ENCODE measurements around the gene TULP4. TPM values are rescaled to one million over a fixed set of nuclear protein-coding genes. Genes with fewer than 3 reads are reported as not detected.
"Not testable (repeated sequence)": the region's sequence is repeated elsewhere in the genome, so short reads cannot be mapped to it uniquely, and the experiment has no call there.

TULP4 gene
- total RNA-seq, 6 donors from 2014 or later = 78.7 to 150 (median 94.4) TPM

DNA sequence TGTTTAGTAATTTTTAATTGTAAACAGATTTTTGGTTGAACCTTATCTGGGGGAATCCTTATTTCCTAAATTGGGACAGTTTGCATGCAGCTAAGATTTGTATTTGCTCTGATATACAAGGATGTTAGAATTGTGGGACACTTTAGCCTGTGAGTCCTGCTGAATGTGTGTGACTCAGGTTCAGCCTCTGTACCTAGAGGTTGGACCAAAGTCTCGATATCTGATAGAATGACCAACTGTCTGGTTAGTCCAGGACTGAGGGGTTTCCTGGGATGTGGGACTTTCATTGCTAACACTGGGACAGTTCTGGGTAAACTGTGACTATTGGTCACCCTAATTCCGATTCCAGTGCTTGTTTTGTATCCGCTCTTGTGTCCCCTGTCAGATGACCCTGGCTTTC is 20.2 kb upstream of the TULP4 start:
- no peak for ATAC-seq (ENCODE audit: low FRiP score in 2 of 2)
- H3K9me3 ChIP-seq = peaks cover 0 to 12% (median 6%) of the 10 kb centered on the region in 4 donors
- TF ChIP-seq, protein P1, sequence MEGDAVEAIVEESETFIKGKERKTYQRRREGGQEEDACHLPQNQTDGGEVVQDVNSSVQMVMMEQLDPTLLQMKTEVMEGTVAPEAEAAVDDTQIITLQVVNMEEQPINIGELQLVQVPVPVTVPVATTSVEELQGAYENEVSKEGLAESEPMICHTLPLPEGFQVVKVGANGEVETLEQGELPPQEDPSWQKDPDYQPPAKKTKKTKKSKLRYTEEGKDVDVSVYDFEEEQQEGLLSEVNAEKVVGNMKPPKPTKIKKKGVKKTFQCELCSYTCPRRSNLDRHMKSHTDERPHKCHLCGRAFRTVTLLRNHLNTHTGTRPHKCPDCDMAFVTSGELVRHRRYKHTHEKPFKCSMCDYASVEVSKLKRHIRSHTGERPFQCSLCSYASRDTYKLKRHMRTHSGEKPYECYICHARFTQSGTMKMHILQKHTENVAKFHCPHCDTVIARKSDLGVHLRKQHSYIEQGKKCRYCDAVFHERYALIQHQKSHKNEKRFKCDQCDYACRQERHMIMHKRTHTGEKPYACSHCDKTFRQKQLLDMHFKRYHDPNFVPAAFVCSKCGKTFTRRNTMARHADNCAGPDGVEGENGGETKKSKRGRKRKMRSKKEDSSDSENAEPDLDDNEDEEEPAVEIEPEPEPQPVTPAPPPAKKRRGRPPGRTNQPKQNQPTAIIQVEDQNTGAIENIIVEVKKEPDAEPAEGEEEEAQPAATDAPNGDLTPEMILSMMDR (IDR thresholded peaks at IDR 0.05) = no peak
- TF ChIP-seq EP300 (IDR thresholded peaks at IDR 0.05) (no peak), POLR2A (IDR thresholded peaks at IDR 0.05) (no peak), POLR2AphosphoS5 (IDR thresholded peaks at IDR 0.05) (no peak)
- H3K4me3 ChIP-seq = no peak overlapping the region
- no peaks in the 10 kb centered on the region for H3K4me1 ChIP-seq
- H3K27ac ChIP-seq = no peak overlapping the region
- no peaks in the 10 kb centered on the region for H3K36me3 ChIP-seq
- 100% methylated on average over 3 of the region's 3 CpGs for WGBS, 2 donors
- DNase-seq = no peak
- no peaks in the 10 kb centered on the region for H3K27me3 ChIP-seq

DNA sequence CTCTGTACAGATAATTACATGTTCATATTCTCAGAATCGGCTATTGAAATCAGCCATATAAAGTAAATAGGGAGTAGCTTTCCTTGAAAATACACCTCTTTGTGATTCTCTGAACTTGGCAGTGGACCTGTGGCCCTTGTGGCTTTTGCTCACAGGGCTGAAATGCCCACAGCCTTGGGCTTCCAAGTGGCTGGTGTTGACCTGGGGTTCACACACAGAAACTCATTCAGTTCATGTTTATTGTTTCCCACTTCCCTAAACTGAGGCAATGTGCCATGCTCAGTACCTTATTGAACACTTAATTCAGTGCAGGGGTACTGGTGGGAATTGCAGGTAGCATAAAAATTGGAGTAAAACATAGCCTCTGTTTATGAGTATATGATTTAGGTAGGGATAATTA is 19.1 kb upstream of the TULP4 start:
- TF ChIP-seq POLR2A (IDR thresholded peaks at IDR 0.05) (no peak), EP300 (IDR thresholded peaks at IDR 0.05) (no peak), POLR2AphosphoS5 (IDR thresholded peaks at IDR 0.05) (no peak)
- TF ChIP-seq, protein P1 (IDR thresholded peaks at IDR 0.05) = no peak
- WGBS, 2 donors = 93 to 94% methylated on average over 1 of the region's 1 CpG
- H3K27ac ChIP-seq = no peak overlapping the region
- no peaks in the 10 kb centered on the region for H3K27me3 ChIP-seq
- DNase-seq (no peak), ATAC-seq (ENCODE audit: low FRiP score in 2 of 2) (no peak)
- H3K4me1 ChIP-seq = no peaks in the 10 kb centered on the region
- no peaks in the 10 kb centered on the region for H3K36me3 ChIP-seq
- H3K4me3 ChIP-seq = no peak overlapping the region
- peaks cover 3 to 19% (median 13%) of the 10 kb centered on the region in 4 donors for H3K9me3 ChIP-seq

DNA sequence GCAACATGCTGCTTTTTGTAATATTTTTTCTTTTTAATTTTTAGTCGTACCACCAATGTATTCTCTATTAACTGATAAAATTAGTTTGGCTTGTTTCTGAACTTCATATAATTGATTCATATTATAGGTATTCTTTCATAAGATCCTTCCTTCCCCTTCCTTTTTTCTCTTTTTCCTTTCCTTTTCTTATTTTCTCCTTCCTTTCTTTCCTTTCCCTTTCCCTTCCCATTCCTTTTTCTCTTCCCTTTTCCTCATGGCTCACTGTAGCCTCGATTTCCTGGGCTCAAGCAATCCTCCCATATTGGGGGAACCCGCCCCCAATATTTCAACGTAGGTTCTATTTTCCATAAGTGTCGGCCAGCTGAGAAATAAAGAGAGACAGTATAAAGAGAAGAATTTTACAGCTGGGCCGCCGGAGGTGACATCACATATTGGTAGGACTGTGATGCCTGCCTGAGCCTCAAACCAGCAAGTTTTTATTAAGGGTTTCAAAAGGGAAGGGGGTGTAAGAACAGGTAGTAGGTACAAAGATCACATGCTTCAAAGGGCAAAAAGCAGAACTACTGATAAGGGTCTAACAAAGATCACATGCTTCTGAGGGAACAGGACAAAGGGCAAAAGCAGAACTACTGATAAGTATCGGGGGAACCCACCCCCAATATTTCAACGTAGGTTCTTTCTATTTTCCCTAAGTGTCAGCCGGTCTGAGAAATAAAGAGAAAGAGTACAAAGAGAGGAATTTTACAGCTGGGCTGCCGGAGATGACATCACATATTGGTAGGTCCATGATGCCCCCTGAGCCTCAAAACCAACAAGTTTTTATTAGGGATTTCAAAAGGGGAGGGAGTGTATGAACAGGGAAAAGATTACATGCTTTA is 16.1 kb upstream of the TULP4 start:
- peaks cover 3 to 19% (median 13%) of the 10 kb centered on the region in 4 donors for H3K9me3 ChIP-seq
- WGBS, 2 donors = 91 to 96% methylated on average over 11 of the region's 11 CpGs
- not testable (repeated sequence) for H3K27ac ChIP-seq; H3K36me3 ChIP-seq; H3K4me3 ChIP-seq; H3K27me3 ChIP-seq; H3K4me1 ChIP-seq; DNase-seq; ATAC-seq (ENCODE audit: low FRiP score in 2 of 2)

DNA sequence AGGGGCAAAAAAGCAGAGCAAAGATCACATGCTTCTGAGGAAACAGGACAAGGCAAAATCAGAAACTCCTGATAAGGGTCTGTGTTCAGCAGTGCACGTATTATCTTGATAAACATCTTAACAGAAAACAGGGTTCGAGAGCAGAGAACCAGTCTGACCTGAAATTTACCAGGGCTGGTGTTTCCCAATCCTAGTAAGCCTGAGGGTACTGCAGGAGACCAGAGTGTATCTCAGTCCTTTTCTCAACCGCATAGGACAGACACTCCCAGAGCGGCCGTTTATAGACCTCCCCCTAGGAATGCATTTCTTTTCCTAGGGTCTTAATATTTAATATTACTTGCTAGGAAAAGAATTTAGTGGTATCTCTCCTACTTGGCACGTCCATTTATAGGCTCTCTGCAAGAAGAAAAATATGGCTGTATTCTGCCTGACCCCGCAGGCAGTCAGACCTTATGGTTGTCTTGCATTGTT is 15.4 kb upstream of the TULP4 start:
- WGBS, 2 donors = 95% methylated on average over 7 of the region's 7 CpGs
- not testable (repeated sequence) for ATAC-seq (ENCODE audit: low FRiP score in 2 of 2); H3K4me3 ChIP-seq

DNA sequence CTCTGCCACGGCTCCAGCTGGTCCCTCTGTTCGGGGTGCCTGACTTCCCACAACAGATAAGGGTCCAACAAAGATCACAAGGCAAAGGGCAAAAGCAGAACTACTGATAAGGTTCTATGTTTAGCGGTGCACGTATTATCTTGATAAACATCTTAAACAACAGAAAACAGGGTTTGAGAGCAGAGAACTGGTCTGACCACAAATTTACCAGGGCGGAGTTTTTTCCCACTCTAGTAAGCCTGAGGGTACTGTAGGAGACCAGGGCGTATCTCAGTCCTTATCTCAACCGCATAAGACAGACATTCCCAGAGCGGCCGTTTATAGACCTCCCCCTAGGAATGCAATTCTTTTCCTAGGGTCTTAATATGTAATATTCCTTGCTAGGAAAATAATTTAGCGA is 14.6 kb upstream of the TULP4 start:
- not testable (repeated sequence) for H3K4me3 ChIP-seq; H3K36me3 ChIP-seq; ATAC-seq (ENCODE audit: low FRiP score in 2 of 2); H3K4me1 ChIP-seq; DNase-seq; H3K27ac ChIP-seq; H3K27me3 ChIP-seq
- peaks cover 3 to 19% (median 13%) of the 10 kb centered on the region in 4 donors for H3K9me3 ChIP-seq
- WGBS, 2 donors = 93 to 95% methylated on average over 10 of the region's 10 CpGs

More for the DNA sequence above, 15.4 kb upstream of the TULP4 start:
- not testable (repeated sequence) for H3K36me3 ChIP-seq, H3K27me3 ChIP-seq, DNase-seq, H3K27ac ChIP-seq, H3K4me1 ChIP-seq
- H3K9me3 ChIP-seq = peaks cover 3 to 19% (median 13%) of the 10 kb centered on the region in 4 donors

DNA sequence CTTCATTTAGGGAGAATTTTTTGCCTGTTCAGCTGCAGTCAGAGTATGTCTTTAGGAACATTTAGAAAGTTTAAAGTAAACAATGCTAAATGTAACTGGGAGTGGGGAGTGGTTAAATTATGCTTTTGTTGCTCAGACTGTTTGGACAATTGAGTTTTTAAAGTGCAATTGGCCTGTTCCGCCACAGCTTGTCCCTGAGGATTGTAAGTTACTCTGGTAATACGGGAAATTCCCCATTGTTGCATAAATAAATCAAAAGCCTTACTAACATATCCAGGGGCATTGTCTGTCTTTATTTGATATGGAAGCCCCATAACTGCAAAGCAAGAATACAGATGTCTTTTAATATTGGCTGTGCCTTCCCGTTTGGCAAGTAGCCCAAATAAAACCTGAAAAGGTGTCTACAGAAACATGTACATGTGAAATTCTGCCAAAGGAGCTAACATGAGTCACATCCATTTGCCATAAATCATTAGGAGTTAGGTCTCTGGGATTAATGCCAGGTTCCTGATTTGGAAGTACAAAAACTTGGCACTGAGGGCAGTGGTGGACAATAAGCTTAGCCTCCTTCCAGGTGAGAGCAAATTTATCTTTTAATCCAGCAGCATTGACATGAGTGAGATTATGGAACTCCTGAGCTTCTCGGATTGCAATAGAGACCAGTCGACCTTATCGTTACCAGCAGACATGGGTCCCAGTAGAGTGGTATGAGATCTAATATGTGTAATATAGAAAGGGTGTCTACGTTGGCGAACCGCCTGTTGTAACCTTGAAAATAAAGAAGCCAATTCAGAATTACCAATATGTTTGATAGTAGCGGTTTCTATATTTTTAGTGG is 11.7 kb upstream of the TULP4 start:
- peaks cover 3 to 19% (median 13%) of the 10 kb centered on the region in 4 donors for H3K9me3 ChIP-seq
- not testable (repeated sequence) for ATAC-seq (ENCODE audit: low FRiP score in 2 of 2); H3K27me3 ChIP-seq; H3K4me1 ChIP-seq; H3K36me3 ChIP-seq; H3K4me3 ChIP-seq; DNase-seq; H3K27ac ChIP-seq
- 76 to 84% methylated on average over 10 of the region's 10 CpGs for WGBS, 2 donors

DNA sequence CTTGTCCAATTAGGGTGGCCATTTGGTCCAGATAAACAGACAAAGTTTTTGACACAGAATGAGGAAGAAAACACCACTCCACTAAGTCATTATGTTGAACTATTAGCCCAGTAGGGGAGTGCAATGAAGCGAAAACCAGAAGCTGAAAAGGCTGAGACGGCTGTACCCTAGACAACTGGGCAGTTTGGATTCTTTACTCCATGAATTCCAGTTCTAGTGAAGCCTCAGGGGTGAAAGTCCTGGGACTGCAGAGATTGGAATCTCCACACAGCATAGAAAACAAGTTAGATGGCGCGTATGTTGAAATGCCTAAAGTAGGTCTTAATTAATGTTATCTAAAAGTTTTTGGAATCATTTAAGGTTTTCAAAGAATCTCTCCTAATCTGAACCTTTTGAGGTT is 10.7 kb upstream of the TULP4 start:
- H3K4me3 ChIP-seq; H3K4me1 ChIP-seq; H3K27me3 ChIP-seq; ATAC-seq (ENCODE audit: low FRiP score in 2 of 2); DNase-seq; H3K36me3 ChIP-seq; H3K27ac ChIP-seq: not testable (repeated sequence)
- WGBS, 2 donors = 96% methylated on average over 4 of the region's 4 CpGs
- H3K9me3 ChIP-seq = peaks cover 3 to 13% (median 11%) of the 10 kb centered on the region in 4 donors

DNA sequence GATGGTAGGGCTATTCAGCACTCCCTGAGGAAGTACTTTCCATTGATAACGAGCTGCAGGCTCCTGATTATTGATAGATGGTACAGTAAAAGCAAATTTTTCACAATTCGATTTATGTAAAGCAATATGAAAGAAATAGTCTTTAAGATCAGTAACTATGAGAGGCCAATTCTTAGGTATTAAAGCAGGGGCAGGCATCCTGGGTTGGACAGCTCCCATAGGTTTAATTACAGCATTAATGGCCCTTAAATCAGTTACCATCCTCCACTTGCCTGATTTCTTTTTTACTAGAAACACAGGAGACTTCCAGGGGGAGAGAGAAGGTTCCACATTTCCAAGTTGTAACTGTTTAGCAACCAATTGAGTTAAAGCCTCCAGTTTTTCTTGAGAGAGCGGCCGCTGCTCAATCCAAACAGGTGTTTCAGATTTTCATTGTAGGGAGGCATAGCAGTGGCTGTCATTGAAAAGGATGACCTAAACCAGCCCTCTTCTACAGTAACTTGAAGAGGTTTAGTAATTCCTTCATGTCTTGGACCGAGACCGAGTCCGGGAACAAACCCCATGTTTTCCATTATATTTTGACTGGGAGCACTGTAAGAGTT is 10.0 kb upstream of the TULP4 start:
- WGBS, 2 donors = 81 to 82% methylated on average over 7 of the region's 7 CpGs

More for the DNA sequence above, 10.0 kb upstream of the TULP4 start:
- H3K27me3 ChIP-seq; H3K36me3 ChIP-seq; H3K4me1 ChIP-seq; H3K4me3 ChIP-seq; H3K9me3 ChIP-seq; ATAC-seq (ENCODE audit: low FRiP score in 2 of 2); H3K27ac ChIP-seq; DNase-seq: not testable (repeated sequence)

Measured in upper lobe of left lung (tissue), 6 donors.